ENCODE data around the gene BCAS3.

The BCAS3 gene

GRCh38 chr17:61442136-61442775, 764.6 kb downstream of the BCAS3 start:
- DNase-seq = no peak
